Measurements from ENCODE around the gene CPM. TPM values are rescaled to one million over a fixed set of nuclear protein-coding genes. Genes with fewer than 3 reads are reported as not detected.
"Not testable (repeated sequence)": the region's sequence is repeated elsewhere in the genome, so short reads cannot be mapped to it uniquely, and the experiment has no call there.

CPM gene
- polyA plus RNA-seq, 1 donor: 27.3 TPM

GRCh38 chr12:68807576-68808387 lies 125.2 kb downstream of the CPM start, which contains the start of gene MDM2:
Gene MDM2, plus strand, starts transcription at chr12:68808177. Its CDS starts 301 bp downstream, at chr12:68808478.
- DNase-seq: peak; percentile 92

DNA sequence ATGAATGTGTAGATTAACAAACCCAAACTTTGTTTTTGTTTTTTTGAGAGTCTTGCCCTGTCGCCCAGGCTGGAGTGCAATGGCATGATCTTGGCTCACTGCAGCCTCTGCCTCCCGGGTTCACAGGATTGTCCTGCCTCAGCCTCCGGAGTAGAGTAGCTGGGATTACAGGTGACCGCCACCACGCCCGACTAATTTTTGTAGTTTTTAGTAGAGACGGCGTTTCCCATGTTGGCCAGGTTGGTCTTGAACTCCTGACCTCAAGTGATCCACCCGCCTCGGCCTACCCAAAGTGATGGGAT lies 125.7 kb downstream of the CPM start:
- DNase-seq: not testable (repeated sequence)

DNA sequence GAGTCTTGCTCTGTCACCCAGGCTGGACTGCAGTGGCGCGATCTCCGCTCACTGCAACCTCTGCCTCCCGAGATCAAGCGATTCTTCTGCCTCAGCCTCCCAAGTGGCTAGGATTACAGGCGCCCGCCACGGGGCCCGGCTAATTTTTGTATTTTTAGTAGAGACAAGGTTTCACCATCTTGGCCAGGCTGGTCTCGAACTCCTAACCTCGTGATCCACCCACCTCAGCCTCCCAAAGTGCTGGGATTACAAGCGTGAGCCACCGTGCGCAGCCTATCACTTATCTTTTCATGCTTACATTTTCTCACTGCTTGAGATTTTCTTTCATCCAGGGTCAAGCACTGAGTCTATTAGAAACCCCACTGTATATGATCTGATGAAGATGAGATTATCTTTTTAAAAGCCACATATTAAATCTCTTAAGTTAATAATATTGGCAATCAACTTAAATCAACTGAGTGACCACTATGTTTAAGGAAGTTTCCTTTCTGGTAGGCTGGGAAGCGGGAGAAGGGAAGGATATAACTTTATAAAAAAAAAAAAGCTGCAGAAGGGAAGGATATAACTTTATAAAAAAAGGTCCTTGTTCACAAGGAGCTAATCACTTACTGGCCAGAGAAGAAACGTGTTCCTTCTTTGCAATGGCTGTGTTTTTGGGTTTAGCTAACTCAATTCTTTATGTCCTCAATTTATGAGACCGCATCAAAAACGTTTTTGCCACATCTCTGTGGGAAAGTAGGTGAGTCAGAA lies 126.3 kb downstream of the CPM start:
- no peak for DNase-seq

GRCh38 chr12:68805592-68806120 lies 127.3 kb downstream of the CPM start:
- no peak for DNase-seq

DNA sequence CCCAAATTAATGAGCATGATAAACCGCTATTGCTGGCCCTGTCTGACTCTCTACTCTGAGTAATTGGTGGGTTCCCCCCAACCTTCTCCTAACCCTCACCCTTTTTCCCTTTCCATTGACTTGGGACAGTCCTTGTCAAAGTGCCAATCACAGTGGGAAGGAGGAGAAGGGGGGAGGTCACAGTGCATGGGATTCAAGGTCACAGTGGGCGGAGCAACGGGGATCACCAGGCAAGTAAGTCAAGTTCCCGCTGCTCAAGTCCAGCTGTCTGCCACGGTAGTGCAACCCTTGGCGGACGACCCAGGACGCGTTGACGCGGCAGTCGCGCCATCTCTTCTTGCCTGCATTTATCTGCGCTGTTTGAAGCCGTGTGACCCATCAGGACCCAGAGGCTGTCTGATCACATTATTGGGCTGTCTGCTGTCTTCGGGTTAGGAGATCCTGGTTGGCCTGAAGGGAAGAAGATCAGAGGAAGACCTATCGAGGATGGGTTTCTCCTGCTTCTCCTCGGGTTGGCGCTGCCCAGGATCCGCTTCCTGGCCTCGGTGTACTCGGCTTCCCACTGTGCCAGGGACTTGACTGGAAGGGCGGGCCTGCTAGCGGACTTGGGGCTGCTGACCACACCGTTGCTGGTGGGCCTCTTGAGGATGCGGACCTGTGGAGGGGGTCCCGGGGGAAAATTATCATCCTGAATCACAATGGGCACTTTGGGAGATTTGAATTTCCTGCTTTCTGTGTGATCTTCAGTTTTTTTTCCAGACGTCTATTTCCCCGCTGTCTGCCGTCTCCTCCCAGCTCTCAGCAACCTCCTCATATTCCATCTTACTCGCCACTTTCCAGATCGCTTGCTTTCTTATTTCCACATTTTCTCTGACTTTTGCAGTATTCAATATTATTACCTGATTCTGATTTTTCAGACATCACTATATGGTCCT lies 128.0 kb downstream of the CPM start:
- no peak for DNase-seq

DNA sequence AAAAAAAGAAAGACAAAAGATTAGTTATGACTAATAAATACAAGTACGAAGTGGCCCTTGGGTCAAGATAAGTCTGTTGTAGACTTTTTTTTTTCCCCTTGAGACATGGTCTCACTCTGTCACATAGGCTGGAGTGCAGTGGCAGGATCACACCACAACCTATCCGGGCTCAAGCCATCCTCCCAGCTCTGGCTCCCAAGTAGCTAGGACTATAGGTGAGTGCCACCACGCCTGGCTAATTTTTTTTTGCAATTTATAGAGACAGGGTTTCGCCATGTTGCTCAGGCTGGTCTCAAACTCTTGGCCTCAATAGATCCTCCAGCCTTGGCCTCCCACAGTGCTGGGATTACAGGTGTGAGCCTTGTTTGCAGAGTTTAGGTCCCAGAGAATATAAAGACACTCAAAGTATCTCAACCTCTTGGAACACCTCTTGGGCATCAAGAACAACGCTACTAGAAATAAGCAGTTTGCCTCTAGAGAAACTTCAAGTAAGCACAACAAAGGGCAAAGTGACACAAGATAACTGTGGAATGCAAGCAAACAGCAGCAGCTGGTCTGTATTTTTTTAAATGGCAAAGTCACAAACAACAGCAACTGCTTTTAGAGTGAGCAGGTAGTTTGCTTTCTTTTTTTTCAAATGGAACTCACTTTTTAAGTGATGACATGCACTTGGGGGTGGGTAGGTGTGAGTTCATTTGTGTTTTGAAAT lies 128.9 kb downstream of the CPM start:
- no peak for DNase-seq

DNA sequence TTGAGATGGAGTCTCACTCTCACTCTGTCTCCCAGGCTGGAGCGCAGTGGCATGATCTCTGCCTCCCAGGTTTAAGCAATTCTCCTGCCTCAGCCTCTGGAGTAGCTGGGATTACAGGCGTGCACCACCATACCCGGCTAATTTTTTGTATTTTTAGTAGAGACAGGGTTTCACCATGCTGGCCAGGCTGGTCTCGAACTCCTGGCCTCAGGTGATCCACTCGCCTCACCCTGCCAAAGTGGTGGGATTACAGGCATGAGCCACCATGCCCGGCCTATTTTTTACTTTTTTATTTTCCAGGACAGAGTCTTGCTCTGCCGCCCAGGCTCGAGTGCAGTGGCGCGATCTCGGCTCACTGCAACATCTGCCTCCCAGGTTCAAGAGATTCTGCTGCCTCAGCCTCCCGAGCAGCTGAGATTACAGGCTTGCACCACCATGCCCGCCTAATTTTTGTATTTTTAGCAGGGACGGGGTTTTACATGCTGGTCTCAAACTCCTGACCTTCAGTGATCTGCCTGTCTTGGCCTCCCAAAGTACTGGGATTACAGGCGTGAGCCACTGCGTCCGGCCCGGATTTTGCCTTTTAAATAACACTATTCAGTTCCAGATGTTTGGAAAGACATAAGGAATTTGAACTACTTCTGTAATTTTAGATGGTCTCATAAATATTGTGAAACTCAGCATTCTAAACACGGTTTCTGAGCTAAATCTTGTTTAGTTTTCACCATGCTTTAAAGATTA lies 129.9 kb downstream of the CPM start:
- DNase-seq: not testable (repeated sequence)

DNA sequence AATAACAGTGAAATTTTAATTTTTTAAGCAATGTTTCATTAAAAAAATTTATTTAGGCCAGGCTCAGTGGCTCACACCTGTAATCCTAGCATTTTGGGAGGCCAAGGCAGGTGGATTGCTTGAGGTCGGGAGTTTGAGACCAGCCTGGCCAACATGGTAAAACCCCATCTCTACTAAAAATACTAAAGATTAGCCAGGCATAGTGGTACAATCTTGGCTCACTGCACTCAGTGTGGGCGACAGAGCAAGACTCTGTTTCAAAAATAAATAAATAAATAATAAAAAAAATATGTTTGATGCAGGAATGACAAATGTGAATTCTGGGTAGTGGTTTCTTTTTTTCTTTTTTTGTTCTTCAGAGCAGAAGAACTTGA lies 130.6 kb downstream of the CPM start:
- DNase-seq: not testable (repeated sequence)

Other genes starting within 250 kb of the CPM start
- 96.6 TPM for gene NUP107, start 246.2 kb downstream of the CPM start, polyA plus RNA-seq (ENCODE audit: insufficient read length)
- 23.0 TPM for gene SLC35E3, start 187.0 kb downstream of the CPM start, polyA plus RNA-seq (ENCODE audit: insufficient read length)
- 80.4 TPM for gene MDM2, start 125.0 kb downstream of the CPM start, polyA plus RNA-seq (ENCODE audit: insufficient read length)

All from left kidney (tissue), 2 donors.